SK-N-SH (cell line): ENCODE measurements around the gene IGF1R. TPM values are rescaled to one million over a fixed set of nuclear protein-coding genes. Genes with fewer than 3 reads are reported as not detected.

Experiments used
- CTCF ChIA-PET: fragments of 300-600, 350-600 bp; formaldehyde crosslinking; extraction: SDS; loops from one replicate; lab custom pipeline; 2021; lab: Yijun Ruan, JAX
- POLR2A ChIA-PET: fragments of 350-600 bp; sonication (Branson Sonifier 250); formaldehyde crosslinking; extraction: SDS; loops from one replicate; lab custom pipeline; 2020; ENCODE audit warnings: antibody characterized with exemption, inconsistent platforms; lab: Yijun Ruan, JAX
- DNase-seq: peaks from one replicate; pipeline ENCODE4 v3.0.0; 2012
- H2AFZ ChIP-seq: fragments of 200-600 bp; sonication (generic); 2 replicates; pipeline ENCODE4 v1.8.1; 2016; ENCODE audit warnings: antibody characterized with exemption, mild to moderate bottlenecking, low read depth
- H3F3A ChIP-seq: fragments of 200-600 bp; sonication (generic); replicated peaks from 2 replicates; pipeline ENCODE3; 2016; ENCODE audit warnings: antibody characterized with exemption, mild to moderate bottlenecking; ENCODE audit not compliant: insufficient read depth
- H3K27ac ChIP-seq, 2 experiments: fragments of 200-500 bp in 1 of 2; fragments of 200-600 bp in 1 of 2; sonication (Bioruptor generic) in 1 of 2; sonication (generic), shearing (Covaris generic) in 1 of 2; 2 replicates each; pipeline versions ENCODE4 v1.5.1 to v1.6.1; 2014 to 2016; ENCODE audit warnings: low read depth in 2 of 2, inconsistent platforms in 1 of 2, low read length in 1 of 2, mild to moderate bottlenecking in 1 of 2, mixed read lengths in 1 of 2
- H3K27me3 ChIP-seq: fragments of 200-600 bp; sonication (generic), shearing (Covaris generic); 2 replicates; pipeline ENCODE4 v1.6.1; 2016; ENCODE audit warnings: mixed run types; ENCODE audit not compliant: insufficient read depth
- H3K36me3 ChIP-seq, 2 experiments: fragments of 200-500 bp in 1 of 2; fragments of 200-600 bp in 1 of 2; sonication (Bioruptor generic) in 1 of 2; sonication (generic) in 1 of 2; replicated peaks in 1 of 2; 2 replicates each; pipeline versions ENCODE3 to v1.5.1; 2014 to 2016; ENCODE audit warnings: low read length in 1 of 2, mild to moderate bottlenecking in 1 of 2; ENCODE audit not compliant: insufficient read depth in 2 of 2, control insufficient read depth in 1 of 2
- H3K4me1 ChIP-seq, 2 experiments: fragments of 200-500 bp in 1 of 2; fragments of 200-600 bp in 1 of 2; sonication (Bioruptor generic) in 1 of 2; sonication (generic), shearing (Covaris generic) in 1 of 2; 2 replicates each; pipeline versions ENCODE4 v1.5.1 to v1.6.1; 2014 to 2016; ENCODE audit warnings: low read depth in 1 of 2, low read length in 1 of 2, mixed run types in 1 of 2; ENCODE audit not compliant: insufficient read depth in 2 of 2, control insufficient read depth in 1 of 2
- H3K4me2 ChIP-seq: fragments of 200-600 bp; sonication (generic), shearing (Covaris generic); 2 replicates; pipeline ENCODE4 v1.6.1; 2017; ENCODE audit warnings: mixed run types
- H3K4me3 ChIP-seq, 2 experiments: fragments of 200-500 bp in 1 of 2; fragments of 200-600 bp in 1 of 2; sonication (Bioruptor generic) in 1 of 2; sonication (generic), shearing (Covaris generic) in 1 of 2; 2 replicates each; pipeline versions ENCODE4 v1.5.1 to v1.8.1; 2014 to 2016; ENCODE audit warnings: low read depth in 2 of 2, inconsistent platforms in 1 of 2, low read length in 1 of 2, mild to moderate bottlenecking in 1 of 2, mixed read lengths in 1 of 2, moderate library complexity in 1 of 2
- H3K79me2 ChIP-seq: fragments of 200-600 bp; sonication (generic); 2 replicates; pipeline ENCODE4 v1.8.1; 2017; ENCODE audit warnings: mild to moderate bottlenecking; ENCODE audit not compliant: insufficient read depth
- H3K9ac ChIP-seq: fragments of 200-600 bp; sonication (generic); 2 replicates; pipeline ENCODE4 v1.6.1; 2017; ENCODE audit warnings: mixed run types
- H3K9me2 ChIP-seq: fragments of 200-600 bp; sonication (generic); 2 replicates; pipeline ENCODE4 v1.6.1; 2017; ENCODE audit warnings: mixed run types
- H3K9me3 ChIP-seq: fragments of 200-600 bp; sonication (generic); 2 replicates; pipeline ENCODE4 v1.6.1; 2017; ENCODE audit warnings: mixed run types, mild to moderate bottlenecking, moderate library complexity
- H4K20me1 ChIP-seq: fragments of 200-600 bp; sonication (generic); 2 replicates; pipeline ENCODE4 v1.6.1; 2017; ENCODE audit warnings: mild to moderate bottlenecking, mixed run types; ENCODE audit not compliant: insufficient read depth
- CHD2 ChIP-seq: fragments of 150-350 bp; IDR thresholded peaks from 2 replicates; pipeline ENCODE4 v1.6.1; 2018; ENCODE audit warnings: low read length; ENCODE audit not compliant: partially characterized antibody
- ELF1 ChIP-seq: IDR thresholded peaks from 2 replicates; pipeline ENCODE4 v1.4.0; 2012
- EP300 ChIP-seq, 2 experiments: IDR thresholded peaks; 2 replicates each; pipeline versions ENCODE4 v1.4.0 to v1.6.1; 2012; ENCODE audit warnings: borderline replicate concordance in 1 of 2, low read depth in 1 of 2, low read length in 1 of 2
- EZH2phosphoT487 ChIP-seq: fragments of 200-600 bp; sonication (generic); IDR thresholded peaks from 2 replicates; pipeline ENCODE4 v1.6.1; 2017; ENCODE audit warnings: low read depth, mixed run types, mild to moderate bottlenecking, antibody characterized with exemption, moderate library complexity, borderline replicate concordance
- GATA2 ChIP-seq: sonication (generic); formaldehyde crosslinking; IDR thresholded peaks from 2 replicates; pipeline ENCODE4 v1.5.0; 2020; ENCODE audit warnings: mild to moderate bottlenecking, missing genetic modification reagents
- MAX ChIP-seq: IDR thresholded peaks from 2 replicates; pipeline ENCODE4 v1.4.0; 2012; ENCODE audit warnings: low read depth
- MEF2A ChIP-seq: IDR thresholded peaks from 2 replicates; pipeline ENCODE4 v1.4.0; 2012; ENCODE audit warnings: low read depth, borderline replicate concordance
- MXI1 ChIP-seq: IDR thresholded peaks from 2 replicates; pipeline ENCODE4 v1.6.1; 2012; ENCODE audit warnings: mild to moderate bottlenecking, low read depth, low read length, improper control_type of control experiment
- NFIC ChIP-seq: IDR thresholded peaks from 2 replicates; pipeline ENCODE4 v1.4.0; 2012; ENCODE audit warnings: borderline replicate concordance
- NRF1 ChIP-seq: IDR thresholded peaks from 2 replicates; pipeline ENCODE4 v1.6.1; 2012; ENCODE audit warnings: low read depth, mild to moderate bottlenecking, low read length
- PBX3 ChIP-seq: IDR thresholded peaks from 2 replicates; pipeline ENCODE4; 2012
- RCOR1 ChIP-seq: fragments of 150-350 bp; IDR thresholded peaks from 2 replicates; pipeline ENCODE4 v1.6.1; 2017; ENCODE audit warnings: antibody characterized with exemption, low read length
- RFX5 ChIP-seq: IDR thresholded peaks from 2 replicates; pipeline ENCODE4 v1.6.1; 2012; ENCODE audit warnings: mild to moderate bottlenecking, improper control_type of control experiment, low read length
- TAF1 ChIP-seq: IDR thresholded peaks from 2 replicates; pipeline ENCODE4 v1.6.1; 2012; ENCODE audit warnings: low read depth, mild to moderate bottlenecking, low read length, moderate library complexity, borderline replicate concordance
- TEAD4 ChIP-seq: IDR thresholded peaks from 2 replicates; pipeline ENCODE4 v1.4.0; 2012; ENCODE audit warnings: mild to moderate bottlenecking, borderline replicate concordance; ENCODE audit not compliant: insufficient read depth
- USF2 ChIP-seq: fragments of 150-350 bp; IDR thresholded peaks from 2 replicates; pipeline ENCODE4 v1.6.1; 2017; ENCODE audit warnings: antibody characterized with exemption, low read length, low read depth, borderline replicate concordance
- ZBTB33 ChIP-seq: IDR thresholded peaks from 2 replicates; pipeline ENCODE4 v1.4.0; 2012; ENCODE audit warnings: low read depth, borderline replicate concordance
- WGBS: methylation state at CpG from one replicate; pipeline ENCODE4 v1.1.6; 2017; ENCODE audit warnings: low lambda C conversion rate; 5-methylcytosine and 5-hydroxymethylcytosine counted together
- polyA plus RNA-seq, 3 experiments: library from polyadenylated mRNA; depleted of rRNA; stranded (reverse); fragments of >200 nt; gene quantifications; 2 replicates each; pipeline ENCODE4 v1.2.3, GENCODE V29; 2012

Gene IGF1R
- polyA plus RNA-seq, 1 of the 3 experiments (the other 2 are of a cell fraction), result 9.5 TPM

- Histone ChIP-seq H3K27ac (no peak overlapping the region), H3K36me3 (peaks cover 11 to 38% of the 10 kb centered on the region in 2 experiments), H3K27me3 (no peaks in the 10 kb centered on the region), H3K79me2 (no peaks in the 10 kb centered on the region), H3K9me2 (no peaks in the 10 kb centered on the region), H3K4me3 (no peak overlapping the region), H3K4me1 (peaks cover 0 to 10% of the 10 kb centered on the region in 2 experiments; a peak in 2 of 4 replicates), H3K9me3 (no peaks in the 10 kb centered on the region), H3K9ac (no peak overlapping the region), H2AFZ (no peak overlapping the region), H3K4me2 (no peak overlapping the region), H3F3A (no peaks in the 10 kb centered on the region), H4K20me1 (no peaks in the 10 kb centered on the region)
- WGBS, result 93% methylated on average over 11 of the region's 11 CpGs
- TF ChIP-seq ELF1, result no peak
- TF ChIP-seq MAX, result no peak
- TF ChIP-seq RFX5, result no peak
- TF ChIP-seq NFIC, result no peak
- no peak for TF ChIP-seq TEAD4
- no peak for TF ChIP-seq ZBTB33
- no peak for TF ChIP-seq MEF2A
- no peak for TF ChIP-seq MXI1
- no peak for TF ChIP-seq NRF1
- TF ChIP-seq CHD2, result no peak
- TF ChIP-seq RCOR1, result no peak
- TF ChIP-seq GATA2 (CRISPR knock-in tag), result no peak
- TF ChIP-seq EP300 (IDR thresholded peaks at IDR 0.05; ENCODE audit: borderline replicate concordance in 1 of 2, low read depth in 1 of 2, low read length in 1 of 2), result no peak
- TF ChIP-seq PBX3, result no peak
- TF ChIP-seq EZH2phosphoT487, result no peak
- no peak for TF ChIP-seq TAF1
- TF ChIP-seq USF2, result no peak
- ChIA-PET POLR2A (no interaction called here), CTCF (interaction anchor here (0.6 to 1.5 kb wide), 3 partner anchors 134 to 167 kb away, joined by 3 to 5 read pairs (median 3); no protein-coding TSS in a partner anchor)
- no peak for DNase-seq
These were observed 276.2 kb downstream of the IGF1R start for GRCh38 chr15:98924401-98925049.
